MM.1S (cell line): ENCODE measurements around the gene F2RL3.

ENCODE experiments used
- DNase-seq: peaks from one replicate; pipeline ENCODE4 v3.0.0-alpha.2; 2015
- H2AFZ ChIP-seq: fragments of 300-600 bp; sonication (generic); 2 replicates; pipeline ENCODE4 v1.6.0; 2016; ENCODE audit warnings: antibody characterized with exemption, low read length
- H3F3A ChIP-seq: fragments of 300-600 bp; sonication (generic); 2 replicates; pipeline ENCODE4 v1.6.1; 2016; ENCODE audit warnings: mild to moderate bottlenecking, antibody characterized with exemption, low read length, moderate library complexity, mixed read lengths; ENCODE audit not compliant: insufficient read depth
- H3K27ac ChIP-seq: fragments of 300-600 bp; sonication (generic); 2 replicates; pipeline ENCODE4 v1.5.1; 2016; ENCODE audit warnings: mild to moderate bottlenecking, low read length
- H3K27me3 ChIP-seq: fragments of 300-600 bp; sonication (generic); replicated peaks from 2 replicates; pipeline ENCODE4 v1.6.0; 2016; ENCODE audit warnings: low read length; ENCODE audit not compliant: insufficient read depth
- H3K36me3 ChIP-seq: fragments of 300-600 bp; sonication (generic); replicated peaks from 2 replicates; pipeline ENCODE4 v1.6.1; 2016; ENCODE audit warnings: mild to moderate bottlenecking, low read length, mixed read lengths; ENCODE audit not compliant: insufficient read depth
- H3K4me1 ChIP-seq: fragments of 300-600 bp; sonication (generic); 2 replicates; pipeline ENCODE4 v1.6.1; 2016; ENCODE audit warnings: low read length, mixed read lengths
- H3K4me2 ChIP-seq: fragments of 300-600 bp; sonication (generic); 2 replicates; pipeline ENCODE4 v1.6.0; 2016; ENCODE audit warnings: low read depth, low read length
- H3K4me3 ChIP-seq: fragments of 300-600 bp; sonication (generic); 2 replicates; pipeline ENCODE4 v1.5.1; 2016; ENCODE audit warnings: low read length, mixed read lengths
- H3K79me2 ChIP-seq: fragments of 300-600 bp; sonication (generic); 2 replicates; pipeline ENCODE4 v1.6.1; 2016; ENCODE audit warnings: mixed run types, low read length, mixed read lengths
- H3K9ac ChIP-seq: fragments of 300-600 bp; sonication (generic); 2 replicates; pipeline ENCODE4 v1.6.1; 2016; ENCODE audit warnings: low read length, mixed read lengths
- H3K9me2 ChIP-seq: fragments of 300-600 bp; sonication (generic); replicated peaks from 2 replicates; pipeline ENCODE4 v1.6.1; 2016; ENCODE audit warnings: mild to moderate bottlenecking, low read length, mixed read lengths; ENCODE audit not compliant: insufficient read depth
- H3K9me3 ChIP-seq: fragments of 300-600 bp; sonication (generic); replicated peaks from 2 replicates; pipeline ENCODE4 v1.6.1; 2016; ENCODE audit warnings: mild to moderate bottlenecking, low read length, mixed read lengths; ENCODE audit not compliant: insufficient read depth
- H4K20me1 ChIP-seq: fragments of 300-600 bp; sonication (generic); 2 replicates; pipeline ENCODE4 v1.6.1; 2016; ENCODE audit warnings: mild to moderate bottlenecking, low read length, moderate library complexity, mixed read lengths; ENCODE audit not compliant: insufficient read depth
- EZH2 ChIP-seq: fragments of 300-600 bp; sonication (generic); optimal IDR thresholded peaks from 2 replicates; pipeline ENCODE3; 2017; ENCODE audit warnings: low read depth, mild to moderate bottlenecking, antibody characterized with exemption, low read length, mixed read lengths
- EZH2phosphoT487 ChIP-seq: fragments of 300-600 bp; sonication (generic); IDR thresholded peaks from 2 replicates; pipeline ENCODE4 v1.6.1; 2018; ENCODE audit warnings: antibody characterized with exemption, low read length
- TF ChIP-seq, protein P1 (sequence below): fragments of 300-600 bp; sonication (generic); IDR thresholded peaks from 2 replicates; pipeline ENCODE4 v1.5.1; 2016; ENCODE audit warnings: antibody characterized with exemption, low read length, mixed read lengths

The F2RL3 gene

DNA sequence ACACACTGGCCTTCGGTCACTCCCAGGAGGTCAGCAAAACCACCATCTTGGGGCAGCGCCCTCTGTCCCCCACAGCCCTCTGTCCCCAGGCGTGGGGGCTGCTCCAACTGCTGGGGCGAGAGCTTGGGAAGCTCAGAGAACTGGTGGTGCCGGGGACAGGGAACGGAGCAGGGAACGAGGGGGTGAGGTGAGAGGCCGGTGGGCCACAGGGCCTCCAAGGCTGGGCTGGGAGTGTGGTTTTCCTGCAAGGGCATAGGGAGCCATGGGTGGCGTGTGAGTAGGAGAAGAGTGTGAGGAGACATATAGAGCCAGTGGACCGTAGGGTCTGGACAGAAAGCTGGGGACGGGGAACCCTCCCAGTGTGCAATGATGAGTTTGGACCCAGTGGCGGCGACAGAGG lies 34.1 kb downstream of the F2RL3 start:
- no peak overlapping the region for H3K27ac ChIP-seq
- no peak overlapping the region for H3K9ac ChIP-seq
- no peak overlapping the region for H2AFZ ChIP-seq
- H3K27me3 ChIP-seq: peaks cover 83% of the 10 kb centered on the region
- H3F3A ChIP-seq: no peaks in the 10 kb centered on the region
- H3K36me3 ChIP-seq: no peaks in the 10 kb centered on the region
- TF ChIP-seq, protein P1, sequence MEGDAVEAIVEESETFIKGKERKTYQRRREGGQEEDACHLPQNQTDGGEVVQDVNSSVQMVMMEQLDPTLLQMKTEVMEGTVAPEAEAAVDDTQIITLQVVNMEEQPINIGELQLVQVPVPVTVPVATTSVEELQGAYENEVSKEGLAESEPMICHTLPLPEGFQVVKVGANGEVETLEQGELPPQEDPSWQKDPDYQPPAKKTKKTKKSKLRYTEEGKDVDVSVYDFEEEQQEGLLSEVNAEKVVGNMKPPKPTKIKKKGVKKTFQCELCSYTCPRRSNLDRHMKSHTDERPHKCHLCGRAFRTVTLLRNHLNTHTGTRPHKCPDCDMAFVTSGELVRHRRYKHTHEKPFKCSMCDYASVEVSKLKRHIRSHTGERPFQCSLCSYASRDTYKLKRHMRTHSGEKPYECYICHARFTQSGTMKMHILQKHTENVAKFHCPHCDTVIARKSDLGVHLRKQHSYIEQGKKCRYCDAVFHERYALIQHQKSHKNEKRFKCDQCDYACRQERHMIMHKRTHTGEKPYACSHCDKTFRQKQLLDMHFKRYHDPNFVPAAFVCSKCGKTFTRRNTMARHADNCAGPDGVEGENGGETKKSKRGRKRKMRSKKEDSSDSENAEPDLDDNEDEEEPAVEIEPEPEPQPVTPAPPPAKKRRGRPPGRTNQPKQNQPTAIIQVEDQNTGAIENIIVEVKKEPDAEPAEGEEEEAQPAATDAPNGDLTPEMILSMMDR: no peak
- TF ChIP-seq EZH2 (no peak), EZH2phosphoT487 (no peak)
- no peak overlapping the region for H3K4me2 ChIP-seq
- no peaks in the 10 kb centered on the region for H4K20me1 ChIP-seq
- no peaks in the 10 kb centered on the region for H3K9me2 ChIP-seq
- no peaks in the 10 kb centered on the region for H3K9me3 ChIP-seq
- H3K4me1 ChIP-seq: no peaks in the 10 kb centered on the region
- DNase-seq: no peak
- H3K4me3 ChIP-seq: no peak overlapping the region
- H3K79me2 ChIP-seq: no peaks in the 10 kb centered on the region

DNA sequence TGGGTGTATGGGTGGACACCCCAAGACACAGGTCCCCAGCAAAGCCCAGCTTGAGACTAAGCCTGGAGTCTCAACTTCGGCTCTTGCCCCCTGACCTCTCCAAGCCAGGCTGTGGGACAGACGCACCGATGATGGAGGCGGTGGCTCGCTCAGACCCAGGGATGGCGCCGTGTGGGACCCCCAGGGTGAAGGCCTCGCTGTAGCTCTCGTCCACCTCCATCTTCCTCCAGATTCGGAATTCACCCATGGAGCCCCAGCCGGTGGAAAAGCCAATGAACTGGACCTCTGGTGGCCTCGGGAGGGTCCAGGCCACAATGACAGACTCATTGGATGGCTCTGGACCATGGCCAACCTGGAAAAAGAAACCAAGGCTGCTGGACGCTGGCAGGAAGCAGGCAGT lies 39.1 kb downstream of the F2RL3 start:
- Histone ChIP-seq H3K79me2 (no peaks in the 10 kb centered on the region), H3K4me2 (no peak overlapping the region), H2AFZ (no peak overlapping the region), H3K9me2 (no peaks in the 10 kb centered on the region), H3F3A (no peaks in the 10 kb centered on the region), H3K27ac (no peak overlapping the region), H4K20me1 (no peaks in the 10 kb centered on the region), H3K36me3 (no peaks in the 10 kb centered on the region), H3K4me1 (no peaks in the 10 kb centered on the region), H3K9ac (no peak overlapping the region), H3K4me3 (no peak overlapping the region), H3K27me3 (peaks cover 81% of the 10 kb centered on the region), H3K9me3 (no peaks in the 10 kb centered on the region)
- TF ChIP-seq, protein P1: no peak
- TF ChIP-seq EZH2 (no peak), EZH2phosphoT487 (no peak)
- DNase-seq: no peak

GRCh38 chr19:16928351-16928750 lies 39.6 kb downstream of the F2RL3 start:
- H3K9me2 ChIP-seq: no peaks in the 10 kb centered on the region
- H3K9me3 ChIP-seq: no peaks in the 10 kb centered on the region
- no peak overlapping the region for H3K4me3 ChIP-seq
- no peaks in the 10 kb centered on the region for H4K20me1 ChIP-seq
- no peak overlapping the region for H3K27ac ChIP-seq
- H3K79me2 ChIP-seq: no peaks in the 10 kb centered on the region
- H2AFZ ChIP-seq: no peak overlapping the region
- no peak for DNase-seq
- no peaks in the 10 kb centered on the region for H3K4me1 ChIP-seq
- TF ChIP-seq, protein P1: no peak
- no peak for TF ChIP-seq EZH2phosphoT487
- TF ChIP-seq EZH2: no peak
- no peaks in the 10 kb centered on the region for H3K36me3 ChIP-seq
- H3K27me3 ChIP-seq: peaks cover 79% of the 10 kb centered on the region
- no peaks in the 10 kb centered on the region for H3F3A ChIP-seq
- no peak overlapping the region for H3K9ac ChIP-seq
- H3K4me2 ChIP-seq: no peak overlapping the region

GRCh38 chr19:16928916-16929315 lies 40.1 kb downstream of the F2RL3 start:
- no peak for DNase-seq
- no peaks in the 10 kb centered on the region for H3K79me2 ChIP-seq
- H3K9me3 ChIP-seq: no peaks in the 10 kb centered on the region
- no peak overlapping the region for H3K4me3 ChIP-seq
- peaks cover 80% of the 10 kb centered on the region for H3K27me3 ChIP-seq
- H3F3A ChIP-seq: no peaks in the 10 kb centered on the region
- no peak overlapping the region for H2AFZ ChIP-seq
- no peaks in the 10 kb centered on the region for H3K36me3 ChIP-seq
- H3K9ac ChIP-seq: no peak overlapping the region
- TF ChIP-seq, protein P1: no peak
- TF ChIP-seq EZH2phosphoT487 (no peak), EZH2 (no peak)
- no peak overlapping the region for H3K27ac ChIP-seq
- H3K4me2 ChIP-seq: no peak overlapping the region
- H3K9me2 ChIP-seq: no peaks in the 10 kb centered on the region
- no peaks in the 10 kb centered on the region for H4K20me1 ChIP-seq
- H3K4me1 ChIP-seq: no peaks in the 10 kb centered on the region
